ENCODE measurements around the gene YJEFN3. TPM values are rescaled to one million over a fixed set of nuclear protein-coding genes. Genes with fewer than 3 reads are reported as not detected.

The YJEFN3 gene
- total and polyA plus RNA-seq, 8 donors: 0.43 to 117 (median 3.3) TPM

- Histone ChIP-seq H3K9me3 (peaks cover 0 to under 1% (median 0%) of the 10 kb centered on the region in 4 donors), H3K27me3 (peaks cover 7 to 100% (median 28%) of the 10 kb centered on the region in 3 donors), H3K27ac (no peak overlapping the region), H3K36me3 (no peaks in the 10 kb centered on the region), H3K4me3 (no peak overlapping the region), H3K4me1 (peaks cover 6 to 23% (median 15%) of the 10 kb centered on the region in 4 donors)
- 94 to 99% (median 97%) methylated on average over 12 to 23 of the region's 23 CpGs for WGBS, 5 donors
- intact Hi-C loops (cut with DNase I; ENCODE audit: low total_unique reads): no loop called here
- DNase-seq: no peak
- no peak for TF ChIP-seq POLR2AphosphoS5 (IDR thresholded peaks at IDR 0.05)
- TF ChIP-seq CTCF (IDR thresholded peaks at IDR 0.05): no peak
- no peak for TF ChIP-seq EP300 (IDR thresholded peaks at IDR 0.05)
- TF ChIP-seq POLR2A (IDR thresholded peaks at IDR 0.05): no peak
Observed at GRCh38 chr19:19545707-19546106, 17.0 kb downstream of the YJEFN3 start.

- H3K4me1 ChIP-seq: peaks cover 0 to 12% (median 6%) of the 10 kb centered on the region in 4 donors
- H3K4me3 ChIP-seq: no peak overlapping the region
- H3K27ac ChIP-seq: no peak overlapping the region
- DNase-seq: no peak
- 23 to 70% (median 34%) methylated on average over 5 to 19 of the region's 19 CpGs for WGBS, 5 donors
- H3K9me3 ChIP-seq: no peaks in the 10 kb centered on the region
- TF ChIP-seq EP300 (IDR thresholded peaks at IDR 0.05) (no peak), POLR2A (IDR thresholded peaks at IDR 0.05) (no peak), CTCF (IDR thresholded peaks at IDR 0.05) (no peak), POLR2AphosphoS5 (IDR thresholded peaks at IDR 0.05) (no peak)
- peaks cover 2 to 89% (median 20%) of the 10 kb centered on the region in 3 donors for H3K27me3 ChIP-seq
- no peaks in the 10 kb centered on the region for H3K36me3 ChIP-seq
- intact Hi-C loops (cut with DNase I; ENCODE audit: low total_unique reads): no loop called here
Observed at GRCh38 chr19:19546751-19547162, 18.0 kb downstream of the YJEFN3 start.

GRCh38 chr19:19547674-19548336, 19.1 kb downstream of the YJEFN3 start:
- WGBS, 5 donors: 47 to 68% (median 56%) methylated on average over 5 to 15 of the region's 15 CpGs
- peaks cover 0 to 79% (median 13%) of the 10 kb centered on the region in 3 donors for H3K27me3 ChIP-seq
- no peak for DNase-seq

More at GRCh38 chr19:19547674-19548336, 19.1 kb downstream of the YJEFN3 start:
- TF ChIP-seq EP300 (IDR thresholded peaks at IDR 0.05): no peak
- TF ChIP-seq CTCF (IDR thresholded peaks at IDR 0.05): no peak
- TF ChIP-seq POLR2A (IDR thresholded peaks at IDR 0.05): no peak
- TF ChIP-seq POLR2AphosphoS5 (IDR thresholded peaks at IDR 0.05): no peak
- intact Hi-C loops (cut with DNase I; ENCODE audit: low total_unique reads): no loop called here
- Histone ChIP-seq H3K4me3 (no peak overlapping the region), H3K27ac (no peak overlapping the region), H3K36me3 (no peaks in the 10 kb centered on the region), H3K4me1 (peaks cover 0 to 9% (median 5%) of the 10 kb centered on the region in 4 donors), H3K9me3 (no peaks in the 10 kb centered on the region)
